OCI-LY7 (cell line): ENCODE measurements around the gene BMP2.

Experiments used
- CTCF ChIP-seq: fragments of 200-600 bp; sonication (generic); conservative IDR thresholded peaks from 2 replicates; pipeline ENCODE4 v1.5.1; 2014; ENCODE audit warnings: mild to moderate bottlenecking, antibody characterized with exemption, low read length, moderate library complexity, mixed read lengths
- EZH2phosphoT487 ChIP-seq: fragments of 200-600 bp; sonication (generic); IDR thresholded peaks from 2 replicates; pipeline ENCODE4 v1.6.1; 2018; ENCODE audit warnings: low read depth, borderline replicate concordance, mild to moderate bottlenecking, mixed run types, antibody characterized with exemption, low read length, moderate library complexity, mixed read lengths

- TF ChIP-seq CTCF: no peak
- TF ChIP-seq EZH2phosphoT487: no peak
Measured at GRCh38 chr20:6730672-6731328, 36.7 kb upstream of the BMP2 start.
